H1 (cell line): ENCODE measurements around the gene PRX. TPM values are rescaled to one million over a fixed set of nuclear protein-coding genes. Genes with fewer than 3 reads are reported as not detected.

Experiments
- CTCF ChIA-PET: fragments of 300-600 bp; sonication (Branson Sonifier 250); formaldehyde crosslinking; loops from one replicate; lab custom pipeline; 2021; ENCODE audit not compliant: partially characterized antibody; lab: Charles Lee
- POLR2A ChIA-PET: fragments of 300-600 bp; sonication (Branson Sonifier 250); formaldehyde crosslinking; loops from one replicate; lab custom pipeline; 2021; ENCODE audit warnings: inconsistent platforms; ENCODE audit not compliant: partially characterized antibody; lab: Charles Lee
- DNase-seq, 2 experiments: peaks; one replicate each; pipeline versions ENCODE4 v3.0.0 to v3.0.0-alpha.2; 2010 to 2022; ENCODE audit warnings: low spot score in 2 of 2, low read depth in 1 of 2, mixed read lengths in 1 of 2
- FAIRE-seq: peaks from 2 replicates; lab custom pipeline; 2011; peaks lifted over from hg19 to GRCh38; lab: Jason Lieb, UNC
- H2AFZ ChIP-seq: 2 replicates; pipeline ENCODE4 v1.8.1; 2012; ENCODE audit warnings: low read length, inconsistent platforms
- H2AK5ac ChIP-seq: 2 replicates; pipeline ENCODE4 v1.6.1; 2013; ENCODE audit warnings: low read depth, low read length
- H2BK120ac ChIP-seq: replicated peaks from 2 replicates; pipeline ENCODE3; 2013; ENCODE audit warnings: low read depth, low read length, inconsistent platforms
- H2BK12ac ChIP-seq: 2 replicates; pipeline ENCODE4 v1.6.1; 2013; ENCODE audit warnings: low read depth, low read length
- H2BK15ac ChIP-seq: 2 replicates; pipeline ENCODE4 v1.6.1; 2013; ENCODE audit warnings: low read length
- H2BK20ac ChIP-seq: 2 replicates; pipeline ENCODE4 v1.6.1; 2013; ENCODE audit warnings: low read length
- H2BK5ac ChIP-seq: 2 replicates; pipeline ENCODE4 v1.6.1; 2013; ENCODE audit warnings: low read depth, low read length
- H3K14ac ChIP-seq: 2 replicates; pipeline ENCODE4 v1.6.1; 2013; ENCODE audit warnings: inconsistent platforms; ENCODE audit not compliant: insufficient read length
- H3K18ac ChIP-seq: 2 replicates; pipeline ENCODE4 v1.6.1; 2013; ENCODE audit warnings: low read length; ENCODE audit errors: extremely low read depth
- H3K23ac ChIP-seq: 2 replicates; pipeline ENCODE4 v1.6.1; 2013; ENCODE audit warnings: inconsistent platforms; ENCODE audit not compliant: insufficient read length
- H3K23me2 ChIP-seq: 2 replicates; pipeline ENCODE4 v1.6.1; 2013; ENCODE audit warnings: low read depth, low read length
- H3K27ac ChIP-seq: 2 replicates; pipeline ENCODE4 v1.6.1; 2011; ENCODE audit warnings: low read depth, low read length, inconsistent platforms
- H3K27me3 ChIP-seq, 4 experiments: replicated peaks in 1 of 4; 1 replicate in 1 of 4; 2 replicates in 3 of 4; pipeline versions ENCODE4 v1.6.1 to v1.8.1; 2011 to 2013; ENCODE audit warnings: low read length in 3 of 4, mild to moderate bottlenecking in 3 of 4, inconsistent platforms in 2 of 4, mixed read lengths in 2 of 4, moderate library complexity in 1 of 4; ENCODE audit not compliant: control insufficient read depth in 3 of 4, insufficient read depth in 3 of 4; ENCODE audit errors: extremely low read depth in 1 of 4
- H3K36me3 ChIP-seq, 4 experiments: 2 replicates each; pipeline versions ENCODE4 v1.6.1 to v1.8.1; 2011 to 2013; ENCODE audit warnings: mild to moderate bottlenecking in 4 of 4, low read length in 3 of 4, moderate library complexity in 2 of 4, control low read depth in 1 of 4, inconsistent platforms in 1 of 4; ENCODE audit not compliant: insufficient read depth in 4 of 4, control insufficient read depth in 2 of 4
- H3K4ac ChIP-seq: replicated peaks from 2 replicates; pipeline ENCODE3; 2013; ENCODE audit warnings: low read length, low read depth, mixed read lengths, inconsistent platforms; ENCODE audit not compliant: insufficient read length
- H3K4me1 ChIP-seq, 4 experiments: replicated peaks in 1 of 4; 1 replicate in 1 of 4; 2 replicates in 3 of 4; pipeline versions ENCODE4 v1.6.1 to v1.8.1; 2011 to 2013; ENCODE audit warnings: low read length in 3 of 4, inconsistent platforms in 2 of 4, mixed read lengths in 1 of 4; ENCODE audit not compliant: insufficient read depth in 4 of 4, control insufficient read depth in 3 of 4
- H3K4me2 ChIP-seq, 2 experiments: 2 replicates each; pipeline versions ENCODE4 v1.6.1 to v1.8.1; 2011 to 2013; ENCODE audit warnings: low read depth in 2 of 2, low read length in 2 of 2, control low read depth in 1 of 2, inconsistent platforms in 1 of 2, mild to moderate bottlenecking in 1 of 2; ENCODE audit not compliant: insufficient read depth in 1 of 2
- H3K4me3 ChIP-seq, 4 experiments: fragments of 200-600, 300-600 bp in 1 of 4; sonication (generic), shearing (Covaris generic), sonication (Bioruptor Twin) in 1 of 4; 2 replicates each; pipeline versions ENCODE4 v1.5.1 to v1.8.1; 2011 to 2016; ENCODE audit warnings: low read length in 4 of 4, low read depth in 3 of 4, control low read depth in 2 of 4, inconsistent platforms in 2 of 4, mild to moderate bottlenecking in 2 of 4, mixed read lengths in 1 of 4, moderate library complexity in 1 of 4; ENCODE audit not compliant: insufficient read depth in 2 of 4; ENCODE audit errors: extremely low read depth in 1 of 4
- H3K56ac ChIP-seq: replicated peaks from 2 replicates; pipeline ENCODE3; 2013; ENCODE audit warnings: low read depth, mild to moderate bottlenecking, mixed read lengths, low read length, inconsistent platforms; ENCODE audit not compliant: insufficient read length
- H3K79me1 ChIP-seq: 2 replicates; pipeline ENCODE4 v1.6.1; 2013; ENCODE audit warnings: low read depth, low read length, control low read depth
- H3K79me2 ChIP-seq, 2 experiments: 2 replicates each; pipeline versions ENCODE4 v1.6.1 to v1.8.1; 2012 to 2013; ENCODE audit warnings: low read length in 2 of 2, mild to moderate bottlenecking in 2 of 2, inconsistent platforms in 1 of 2; ENCODE audit not compliant: insufficient read depth in 2 of 2, control insufficient read depth in 1 of 2
- H3K9ac ChIP-seq, 4 experiments: replicated peaks in 1 of 4; 1 replicate in 1 of 4; 2 replicates in 3 of 4; pipeline versions ENCODE4 v1.6.1 to v1.8.1; 2011 to 2013; ENCODE audit warnings: low read depth in 3 of 4, low read length in 3 of 4, control low read depth in 2 of 4, mild to moderate bottlenecking in 2 of 4, moderate library complexity in 2 of 4, inconsistent platforms in 1 of 4; ENCODE audit errors: extremely low read depth in 1 of 4
- H3K9me3 ChIP-seq, 2 experiments: 2 replicates each; pipeline versions ENCODE4 v1.6.1 to v1.8.1; 2012 to 2013; ENCODE audit warnings: mild to moderate bottlenecking in 2 of 2, moderate library complexity in 2 of 2, control low read depth in 1 of 2, inconsistent platforms in 1 of 2, low read depth in 1 of 2, low read length in 1 of 2, mixed read lengths in 1 of 2; ENCODE audit not compliant: insufficient read depth in 2 of 2
- H4K20me1 ChIP-seq, 2 experiments: replicated peaks in 1 of 2; 2 replicates each; pipeline versions ENCODE3 to v1.8.1; 2011 to 2013; ENCODE audit warnings: inconsistent platforms in 2 of 2, low read length in 2 of 2, mild to moderate bottlenecking in 1 of 2; ENCODE audit not compliant: insufficient read depth in 2 of 2, control insufficient read depth in 1 of 2
- H4K5ac ChIP-seq: 2 replicates; pipeline ENCODE4 v1.6.1; 2013; ENCODE audit warnings: low read length, low read depth, mixed read lengths, inconsistent platforms; ENCODE audit not compliant: insufficient read length
- H4K8ac ChIP-seq: 2 replicates; pipeline ENCODE4 v1.8.0; 2013; ENCODE audit warnings: mild to moderate bottlenecking, moderate library complexity, low read length, inconsistent platforms; ENCODE audit not compliant: insufficient read depth; ENCODE audit errors: extremely low read depth
- H4K91ac ChIP-seq: replicated peaks from 2 replicates; pipeline ENCODE3; 2013; ENCODE audit warnings: low read length, mixed read lengths, inconsistent platforms; ENCODE audit not compliant: insufficient read length
- ASH2L ChIP-seq: fragments of 200-600, 300-600 bp; sonication (generic); IDR thresholded peaks from one replicate; pipeline ENCODE4 v1.7.1; 2017; ENCODE audit warnings: low read length
- CBX5 ChIP-seq: fragments of 300-800, 300-1000 bp; sonication (generic); IDR thresholded peaks from 2 replicates; pipeline ENCODE4 v1.7.1; 2016; ENCODE audit warnings: antibody characterized with exemption, low read length, low read depth
- HDAC2 ChIP-seq, 2 experiments: fragments of 300-600 bp in 1 of 2; sonication (generic) in 1 of 2; IDR thresholded peaks; 2 replicates each; pipeline ENCODE4 v1.6.1; 2011 to 2012; ENCODE audit warnings: low read depth in 2 of 2, low read length in 2 of 2, mild to moderate bottlenecking in 2 of 2, moderate library complexity in 2 of 2, borderline replicate concordance in 1 of 2, inconsistent platforms in 1 of 2
- MAFK ChIP-seq: IDR thresholded peaks from 2 replicates; pipeline ENCODE4 v1.6.1; 2012; ENCODE audit warnings: low read depth, mild to moderate bottlenecking, improper control_type of control experiment, low read length
- RNF2 ChIP-seq: fragments of 200-900, 300-1000 bp; sonication (generic); IDR thresholded peaks from 2 replicates; pipeline ENCODE4 v1.7.1; 2016; ENCODE audit warnings: borderline replicate concordance, low read depth, mild to moderate bottlenecking, antibody characterized with exemption, low read length; ENCODE audit not compliant: poor library complexity, severe bottlenecking; ENCODE audit errors: missing control alignments
- SIX5 ChIP-seq: IDR thresholded peaks from 2 replicates; pipeline ENCODE4 v1.6.1; 2011; ENCODE audit warnings: mild to moderate bottlenecking, low read depth, low read length
- TAF7 ChIP-seq: optimal IDR thresholded peaks from 2 replicates; pipeline ENCODE3; 2011; ENCODE audit warnings: low read depth, mild to moderate bottlenecking, inconsistent platforms, low read length, moderate library complexity, borderline replicate concordance
- WGBS, 2 experiments: shearing (Covaris generic) in 1 of 2; methylation state at CpG; one replicate each; pipeline versions ENCODE4 v1.1.6 to v1.1.7; 2013 to 2015; ENCODE audit warnings: low lambda C conversion rate in 2 of 2, mixed read lengths in 2 of 2, inconsistent platforms in 1 of 2, low coverage in 1 of 2, missing lambda C conversion rate in 1 of 2; ENCODE audit not compliant: insufficient replicate concordance in 2 of 2, insufficient coverage in 1 of 2, insufficient read length in 1 of 2; ENCODE audit errors: extremely low coverage in 1 of 2, missing lambda C conversion rate in 1 of 2; 5-methylcytosine and 5-hydroxymethylcytosine counted together
- polyA plus RNA-seq, 7 experiments: library from polyadenylated mRNA; depleted of rRNA in 3 of 7; stranded (reverse) in 5 of 7; unstranded in 2 of 7; fragments of >200 nt in 5 of 7; fragments of 200-250 nt in 2 of 7; gene quantifications; 1 replicate in 5 of 7; 2 replicates in 1 of 7; 4 replicates in 1 of 7; pipeline versions ENCODE4 v1.2.1 to v1.2.3, GENCODE V29; 2011 to 2013; ENCODE audit warnings: missing spikeins in 2 of 7, mixed read lengths in 2 of 7
- total RNA-seq: library from RNA; stranded (reverse); fragmentation: NEBNext Ultra II Directional; extraction: Animal tissue kit (Norgen Biotek cat#: 25700); gene quantifications from 2 replicates; pipeline ENCODE4 v1.2.1, GENCODE V29; 2021
- TF ChIP-seq, protein P1 (sequence below): IDR thresholded peaks from 2 replicates; pipeline ENCODE4 v1.6.1; 2012; ENCODE audit warnings: low read length, inconsistent platforms

PRX gene
- total and polyA plus RNA-seq, 2 of the 8 experiments (the other 6 are each of a cell fraction or from before 2014, with no cell fraction given) = 2.8 to 5.8 TPM

DNA sequence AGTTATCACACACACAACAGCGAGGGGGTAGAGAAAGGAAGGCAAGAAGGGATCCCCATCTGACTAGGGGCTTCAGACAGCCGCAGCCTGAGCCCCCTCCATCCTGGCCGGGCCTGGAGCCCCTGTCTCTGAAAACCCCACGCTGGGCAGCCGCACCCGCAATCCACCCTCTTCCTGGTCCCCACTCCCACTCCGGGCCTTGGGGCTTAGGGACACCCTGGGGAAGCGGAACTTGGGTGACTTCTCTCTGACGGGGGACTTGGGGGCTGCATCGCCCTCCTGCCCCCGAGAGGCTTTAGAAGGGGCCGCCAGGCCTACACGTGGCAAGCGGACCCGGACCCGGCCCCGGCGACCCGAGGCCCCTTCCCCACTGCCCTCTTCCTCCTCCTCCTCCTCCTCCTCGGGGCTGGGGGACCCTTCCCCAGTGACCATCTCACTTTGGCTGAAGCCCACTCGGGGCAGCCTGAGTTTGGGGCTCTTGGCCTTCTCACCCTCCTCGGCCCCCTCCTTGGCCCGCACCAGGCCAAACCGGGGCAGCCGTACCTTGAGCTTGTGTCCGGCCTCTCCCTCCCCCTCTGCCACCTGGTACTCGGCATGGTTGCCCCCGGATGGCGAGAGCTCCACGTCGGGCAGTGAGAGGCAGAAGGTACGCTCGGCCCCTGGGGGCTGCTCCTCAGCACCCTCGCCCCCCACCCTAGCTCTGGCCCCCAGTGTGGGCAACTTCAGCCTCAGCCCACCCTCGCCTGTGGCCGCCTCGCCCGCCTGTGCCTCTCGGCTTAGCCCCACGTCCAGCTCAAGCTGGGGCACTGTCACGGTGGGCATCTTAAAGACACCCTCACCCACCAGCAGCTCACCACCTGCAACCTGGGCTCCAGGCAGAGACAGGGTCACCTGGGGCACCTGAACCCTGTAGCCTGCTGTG, 19.0 kb downstream of the PRX start:
- Histone ChIP-seq H3K9ac (no peak overlapping the region), H4K8ac (0 out of 2 replicates have a peak overlapping the region, but pooled peaks have one; percentile 41), H2BK12ac (peak overlapping the region; percentile 55; the same call in 1 of the 2 replicates), H2AK5ac (no peak overlapping the region), H4K91ac (no peak overlapping the region), H4K5ac (no peak overlapping the region), H3K14ac (no peak overlapping the region), H2BK15ac (0 out of 2 replicates have a peak overlapping the region, but pooled peaks have one; percentile 16), H3K36me3 (no peaks in the 10 kb centered on the region), H2BK5ac (no peak overlapping the region), H2BK120ac (no peak overlapping the region), H3K4ac (no peak overlapping the region), H3K9me3 (no peaks in the 10 kb centered on the region), H3K23me2 (peaks cover 2% of the 10 kb centered on the region; the same call in 1 of the 2 replicates), H3K4me2 (no peak overlapping the region), H3K27ac (no peak overlapping the region), H3K79me1 (no peaks in the 10 kb centered on the region), H3K27me3 (peaks cover 0 to 8% (median 5%) of the 10 kb centered on the region in 4 experiments; a peak in 6 of 7 replicates), H3K23ac (no peak overlapping the region), H2BK20ac (no peak overlapping the region), H2AFZ (no peak overlapping the region), H4K20me1 (peaks cover 0 to 1% of the 10 kb centered on the region in 2 experiments), H3K79me2 (no peaks in the 10 kb centered on the region), H3K4me3 (no peak overlapping the region), H3K18ac (no peak overlapping the region), H3K4me1 (peaks cover 0 to 7% (median 6%) of the 10 kb centered on the region in 4 experiments; a peak in 5 of 7 replicates), H3K56ac (no peak overlapping the region)
- ChIA-PET CTCF (interaction anchor here (0.7 to 1.6 kb wide), 7 partner anchors 10 to 74 kb away, joined by 3 to 7 read pairs (median 4); no protein-coding TSS in a partner anchor), POLR2A (interaction anchor here (0.8 to 5.4 kb wide), 6 partner anchors 9 to 32 kb away, joined by 3 to 24 read pairs (median 4); partner anchors contain the start of gene SERTAD1)
- 89% methylated on average over 24 of the region's 41 CpGs; no CpG with 5 or more reads in 1 of the 2 experiments for WGBS, 2 experiments
- FAIRE-seq (no peak), DNase-seq (no peak)
- TF ChIP-seq SIX5 (no peak), MAFK (no peak), TAF7 (no peak), ASH2L (no peak), HDAC2 (IDR thresholded peaks at IDR 0.05; ENCODE audit: borderline replicate concordance in 1 of 2, low read depth in 2 of 2, low read length in 2 of 2) (no peak), RNF2 (no peak), CBX5 (no peak)
- TF ChIP-seq, protein P1, sequence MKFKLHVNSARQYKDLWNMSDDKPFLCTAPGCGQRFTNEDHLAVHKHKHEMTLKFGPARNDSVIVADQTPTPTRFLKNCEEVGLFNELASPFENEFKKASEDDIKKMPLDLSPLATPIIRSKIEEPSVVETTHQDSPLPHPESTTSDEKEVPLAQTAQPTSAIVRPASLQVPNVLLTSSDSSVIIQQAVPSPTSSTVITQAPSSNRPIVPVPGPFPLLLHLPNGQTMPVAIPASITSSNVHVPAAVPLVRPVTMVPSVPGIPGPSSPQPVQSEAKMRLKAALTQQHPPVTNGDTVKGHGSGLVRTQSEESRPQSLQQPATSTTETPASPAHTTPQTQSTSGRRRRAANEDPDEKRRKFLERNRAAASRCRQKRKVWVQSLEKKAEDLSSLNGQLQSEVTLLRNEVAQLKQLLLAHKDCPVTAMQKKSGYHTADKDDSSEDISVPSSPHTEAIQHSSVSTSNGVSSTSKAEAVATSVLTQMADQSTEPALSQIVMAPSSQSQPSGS = no peak
